COR-L47 (cell line): ENCODE results near the gene CHAT.
"Not testable (repeated sequence)": the region's sequence is repeated elsewhere in the genome, so short reads cannot be mapped to it uniquely, and the experiment has no call there.

Experiments
- DNase-seq: peaks from one replicate; lab custom pipeline; 2025; lab: John Stamatoyannopoulos, UW

CHAT gene

GRCh38 chr10:49653273-49653929 is 39.6 kb downstream of the CHAT start:
- no peak for DNase-seq

- DNase-seq = no peak
Observed at GRCh38 chr10:49654036-49654693, 40.3 kb downstream of the CHAT start.

- DNase-seq = no peak
Observed at GRCh38 chr10:49655099-49655498, 41.3 kb downstream of the CHAT start.

GRCh38 chr10:49656845-49657493 is 43.1 kb downstream of the CHAT start:
- DNase-seq = no peak

DNA sequence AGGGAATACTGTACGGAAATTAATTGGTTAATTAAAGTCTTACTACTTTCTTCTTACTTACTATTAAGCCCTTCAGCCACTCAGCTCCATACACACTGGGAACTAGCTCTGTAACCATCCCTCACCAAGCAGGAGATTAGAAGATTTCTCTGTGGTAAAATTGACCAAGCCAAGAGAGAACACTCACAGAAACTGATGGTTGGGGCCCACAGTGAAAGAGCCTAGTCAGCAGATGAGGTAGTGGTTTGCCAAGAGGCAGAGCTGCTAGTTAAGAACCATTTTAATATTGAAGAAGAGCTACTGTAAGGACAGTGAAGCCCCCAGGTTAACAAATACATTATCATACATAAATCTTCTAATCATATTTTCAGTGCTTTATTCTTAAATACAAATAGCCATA is 43.8 kb downstream of the CHAT start:
- no peak for DNase-seq

DNA sequence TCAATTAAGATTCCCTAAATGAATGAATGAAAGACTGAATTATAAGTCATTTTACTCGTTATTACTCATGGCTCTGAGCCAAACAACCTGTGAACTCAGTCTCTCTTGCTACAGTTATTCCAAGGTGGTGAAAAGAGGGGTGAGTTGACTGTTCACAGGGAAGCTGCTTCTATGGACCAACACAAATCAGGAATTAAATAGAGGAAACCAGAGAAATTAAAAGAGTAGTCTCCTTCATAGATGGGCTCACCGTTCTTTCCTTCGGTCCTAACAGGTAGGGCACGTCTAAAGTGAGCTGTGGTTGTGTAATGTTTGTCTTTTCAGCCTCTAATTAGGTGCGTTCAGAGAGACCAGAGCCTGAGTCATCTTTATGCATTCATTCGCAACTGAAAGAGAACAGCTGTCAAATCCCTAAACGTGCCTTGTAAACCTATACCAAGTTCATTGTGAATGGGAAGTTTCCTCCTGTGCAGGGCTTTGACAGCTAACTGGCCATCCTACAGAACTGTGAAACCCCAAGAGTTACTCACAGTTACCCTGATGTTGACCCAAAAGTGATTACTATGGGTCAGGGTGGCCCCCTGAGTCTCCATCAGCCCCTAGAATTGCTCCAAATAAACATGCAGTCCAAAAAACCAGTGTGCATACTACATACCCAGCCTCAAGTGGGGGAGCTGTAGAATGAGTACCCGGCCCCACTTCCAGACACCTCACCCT is 47.5 kb downstream of the CHAT start:
- no peak for DNase-seq

GRCh38 chr10:49662169-49662830 is 48.5 kb downstream of the CHAT start:
- DNase-seq = no peak

DNA sequence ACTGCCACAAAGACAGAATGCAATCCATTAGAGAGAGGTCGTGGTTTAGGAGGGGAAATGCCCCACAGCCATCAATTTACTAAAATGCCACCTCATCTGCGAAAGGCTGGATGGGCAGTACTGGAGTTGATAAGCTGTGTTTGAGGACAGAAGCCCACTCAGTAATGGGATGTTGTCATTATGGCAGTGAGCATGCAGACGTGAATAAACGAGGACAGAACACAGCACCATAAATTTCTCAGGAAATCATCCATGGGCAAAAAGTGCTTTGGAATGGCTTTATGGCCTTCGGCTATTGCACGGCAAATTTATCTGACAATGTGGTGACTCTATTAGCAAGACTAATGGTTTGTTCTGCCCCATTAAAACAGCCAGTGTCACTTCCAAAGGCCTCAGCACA is 49.8 kb downstream of the CHAT start:
- no peak for DNase-seq

DNA sequence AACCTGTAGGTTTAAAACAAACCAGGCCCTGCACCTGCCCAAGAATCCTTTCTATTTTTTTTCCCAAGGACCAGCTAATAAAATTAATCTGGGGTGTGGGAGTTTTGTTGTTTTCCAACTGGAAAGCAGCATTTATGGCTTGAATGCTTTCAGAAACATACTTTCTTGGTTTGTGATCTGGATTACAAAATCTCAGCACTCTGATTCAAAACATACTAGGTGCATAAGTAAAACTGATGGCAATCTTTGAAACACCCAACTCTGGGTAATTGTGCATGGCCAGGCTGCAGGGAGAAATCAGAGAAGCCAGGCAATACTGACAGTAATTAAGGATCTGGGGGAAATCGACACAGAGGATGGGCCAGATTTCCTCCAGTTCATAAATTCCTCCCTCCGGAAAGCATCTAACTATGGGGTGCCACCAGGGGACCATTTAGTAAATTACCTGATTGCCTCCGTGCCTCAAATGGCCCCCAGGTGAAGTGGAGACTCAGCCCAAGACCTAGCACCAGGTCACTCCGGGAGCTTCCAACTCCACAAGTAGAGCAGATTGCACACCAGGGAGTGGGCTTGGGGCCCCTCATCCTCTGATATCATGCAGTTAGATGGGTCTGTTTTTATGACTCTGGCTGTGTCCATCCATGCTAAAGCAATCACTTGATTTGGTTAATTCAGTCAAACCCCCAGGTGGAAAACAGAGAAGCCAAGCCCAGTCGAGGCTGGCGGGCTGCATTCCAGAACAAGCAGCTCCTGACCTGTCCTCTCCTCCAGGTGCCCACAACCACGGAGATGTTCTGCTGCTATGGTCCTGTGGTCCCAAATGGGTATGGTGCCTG is 50.4 kb downstream of the CHAT start:
- no peak for DNase-seq

GRCh38 chr10:49664842-49665355 is 51.1 kb downstream of the CHAT start:
- DNase-seq = no peak

GRCh38 chr10:49666054-49666615 is 52.3 kb downstream of the CHAT start:
- no peak for DNase-seq

DNA sequence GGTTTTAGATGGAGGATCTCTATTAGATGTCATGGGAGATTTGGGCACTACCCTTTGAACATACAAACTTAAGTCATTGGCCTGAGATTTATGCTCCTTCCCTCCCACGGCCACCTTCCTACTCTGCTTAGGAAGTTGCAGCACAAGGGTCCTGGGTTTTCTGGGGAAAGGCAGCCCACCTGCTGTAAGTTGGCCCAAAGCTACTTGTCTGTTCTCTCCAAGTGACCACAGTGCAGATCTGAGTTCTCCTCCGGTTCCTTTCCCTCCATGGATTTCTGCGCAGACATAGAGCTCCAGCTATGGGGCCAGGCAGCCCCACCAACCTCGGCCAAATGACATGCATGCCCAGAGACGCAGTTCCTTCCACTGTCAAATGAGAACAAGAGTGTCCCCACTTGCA is 52.8 kb downstream of the CHAT start:
- DNase-seq = no peak

DNA sequence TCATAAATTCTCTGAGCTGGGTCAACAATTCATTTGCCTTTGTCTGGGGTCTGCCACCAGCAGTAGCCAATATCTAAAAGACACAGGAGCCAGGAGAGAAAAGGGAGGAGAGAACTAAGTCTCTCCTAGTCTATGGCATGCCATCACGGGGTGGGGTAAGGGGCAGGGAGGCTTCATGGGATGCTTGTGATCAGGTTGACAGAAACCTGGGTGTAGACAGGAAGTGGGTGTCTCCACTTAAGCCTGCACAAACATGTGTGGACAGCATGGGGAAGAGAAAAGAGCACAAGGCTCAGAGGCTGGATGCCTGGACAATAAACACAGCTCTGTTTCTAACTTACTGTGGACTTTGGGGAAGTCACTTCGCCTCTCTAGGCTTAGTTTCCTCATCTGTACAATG is 54.2 kb downstream of the CHAT start:
- DNase-seq = no peak

DNA sequence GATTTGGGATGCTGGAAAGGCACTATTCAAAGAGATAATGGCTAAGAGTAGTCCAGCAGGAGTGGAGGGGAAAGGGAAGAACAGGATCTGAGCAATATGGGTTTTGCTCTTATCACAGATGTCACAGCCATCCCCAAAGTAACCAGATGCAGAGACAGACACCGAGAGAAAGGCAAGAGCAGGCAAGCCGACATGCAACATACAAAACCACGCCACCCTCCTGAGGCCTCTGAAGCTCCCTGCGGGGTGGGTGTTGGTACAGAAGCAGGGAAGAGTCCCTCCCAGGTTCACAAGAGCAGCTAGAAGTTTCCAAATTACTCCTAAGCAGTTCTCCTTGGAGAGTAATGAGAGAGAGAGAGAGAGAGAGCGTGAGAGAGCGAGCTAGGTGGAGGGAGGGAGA is 54.8 kb downstream of the CHAT start:
- no peak for DNase-seq

DNA sequence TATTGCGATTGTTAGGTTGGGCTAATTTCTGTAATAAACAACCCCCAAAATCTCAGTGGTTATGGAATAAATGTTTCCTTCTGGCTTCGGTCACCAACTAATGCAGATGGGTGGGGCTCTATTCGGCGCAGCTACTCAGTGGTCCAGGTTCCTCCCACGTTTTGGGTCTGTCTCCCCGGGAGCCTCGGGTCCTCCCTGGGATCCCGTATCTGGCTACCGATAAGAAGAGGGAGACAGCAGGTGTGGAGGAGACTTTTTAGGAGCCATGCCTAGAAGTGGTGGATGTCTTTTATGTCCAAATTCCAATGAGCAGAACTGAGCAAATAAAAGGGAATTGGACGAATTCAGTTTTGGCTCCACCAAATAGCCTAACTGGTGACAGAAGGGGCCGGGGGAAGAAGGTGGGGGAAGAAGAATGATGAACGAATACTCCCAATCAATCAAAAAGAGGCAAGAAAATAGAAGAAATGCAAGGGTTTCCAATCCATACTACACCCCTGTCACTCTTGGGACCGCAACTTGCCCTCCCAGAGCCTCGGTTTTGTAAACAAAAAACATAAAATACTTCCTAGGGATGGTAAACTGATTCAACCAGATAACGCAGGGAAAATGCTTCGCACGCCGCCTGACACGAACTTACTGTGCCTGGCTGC is 65.1 kb downstream of the CHAT start:
- DNase-seq = no peak

GRCh38 chr10:49679480-49679893 is 65.7 kb downstream of the CHAT start, which contains the start of gene C10orf53:
Gene C10orf53 (plus strand): TSS chr10:49679651. CDS start chr10:49679698, 47 bp downstream.
- no peak for DNase-seq

- not testable (repeated sequence) for DNase-seq
Observed at GRCh38 chr10:49682449-49682848, 68.6 kb downstream of the CHAT start.

GRCh38 chr10:49682879-49683278 is 69.0 kb downstream of the CHAT start:
- DNase-seq = no peak

DNA sequence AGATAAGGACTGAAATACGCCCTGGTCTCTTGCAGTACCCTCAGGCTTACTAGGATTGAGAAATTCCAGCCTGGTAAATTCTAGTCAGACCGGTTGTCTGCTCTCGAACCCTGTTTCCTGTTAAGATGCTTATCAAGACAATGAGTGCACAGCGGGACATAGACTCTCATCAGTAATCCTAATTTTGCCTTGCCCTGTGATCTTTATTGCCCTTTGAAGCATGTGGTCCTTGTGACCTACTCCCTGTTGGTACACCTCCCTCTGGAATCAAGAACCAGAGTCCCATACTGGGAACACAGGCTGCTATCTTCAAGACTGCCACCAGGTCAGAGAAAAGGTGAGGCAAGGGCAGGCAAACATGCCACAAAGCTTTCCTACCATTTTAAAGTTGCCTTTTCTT is 72.8 kb downstream of the CHAT start:
- DNase-seq = no peak

DNA sequence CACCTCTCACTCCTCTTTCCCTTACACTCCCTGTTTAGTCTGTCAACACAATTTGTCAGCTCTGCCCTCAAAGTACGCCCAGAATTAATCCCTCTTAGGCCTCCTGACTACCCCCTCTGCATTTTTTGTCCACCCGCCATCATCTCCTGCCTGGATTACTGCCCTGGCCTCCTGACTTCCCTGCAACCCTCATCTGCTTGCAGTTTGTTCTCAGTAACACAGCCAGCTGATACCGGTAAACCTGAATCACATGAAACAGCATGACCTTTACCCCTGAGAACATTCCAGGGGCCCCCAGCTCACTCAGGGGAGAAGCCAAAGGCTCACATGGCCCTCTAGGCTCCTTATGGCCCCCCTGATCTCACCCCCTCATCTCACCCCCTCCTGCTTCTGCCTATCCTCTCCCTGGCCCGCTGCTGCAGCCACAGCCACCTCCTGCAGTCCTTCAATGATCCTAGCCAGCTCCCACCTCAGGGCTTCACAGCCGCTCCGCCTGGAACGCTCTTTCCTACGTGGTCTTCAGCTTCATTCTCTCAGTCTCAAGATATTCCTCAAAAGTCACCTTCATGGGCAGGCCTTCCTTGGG is 74.5 kb downstream of the CHAT start:
- DNase-seq = no peak
